OCI-LY1 (cell line): ENCODE data around the gene ZKSCAN8.

ENCODE experiments used
- H2AFZ ChIP-seq: fragments of 200-600 bp; sonication (generic), shearing (Covaris generic); 2 replicates; pipeline ENCODE4 v1.6.0; 2014; ENCODE audit warnings: antibody characterized with exemption, mild to moderate bottlenecking, low read length
- H3F3A ChIP-seq: fragments of 200-600 bp; sonication (generic), shearing (Covaris generic); 2 replicates; pipeline ENCODE4 v1.6.0; 2014; ENCODE audit warnings: mild to moderate bottlenecking, antibody characterized with exemption, low read length, moderate library complexity; ENCODE audit not compliant: insufficient read depth
- H3K27ac ChIP-seq: fragments of 200-600 bp; sonication (generic); 2 replicates; pipeline ENCODE4 v1.5.1; 2014; ENCODE audit warnings: low read length, mixed run types, mild to moderate bottlenecking, low read depth; ENCODE audit not compliant: poor library complexity, severe bottlenecking
- H3K27me3 ChIP-seq: fragments of 200-600 bp; sonication (generic); 2 replicates; pipeline ENCODE4 v1.6.0; 2014; ENCODE audit warnings: antibody characterized with exemption, mild to moderate bottlenecking, low read length, moderate library complexity; ENCODE audit not compliant: insufficient read depth
- H3K36me3 ChIP-seq: fragments of 200-600 bp; sonication (generic); 2 replicates; pipeline ENCODE4 v1.6.1; 2014; ENCODE audit warnings: mild to moderate bottlenecking, antibody characterized with exemption, low read length, moderate library complexity, mixed read lengths; ENCODE audit not compliant: insufficient read depth
- H3K4me1 ChIP-seq: fragments of 200-600 bp; sonication (generic); 2 replicates; pipeline ENCODE4 v1.5.1; 2014; ENCODE audit warnings: mild to moderate bottlenecking, low read length, moderate library complexity; ENCODE audit not compliant: insufficient read depth, severe bottlenecking
- H3K4me2 ChIP-seq: fragments of 200-600 bp; sonication (generic), shearing (Covaris generic); 2 replicates; pipeline ENCODE4 v1.6.1; 2014; ENCODE audit warnings: low read length
- H3K4me3 ChIP-seq: fragments of 200-600 bp; sonication (generic); 2 replicates; pipeline ENCODE4 v1.5.1; 2014; ENCODE audit warnings: low read length, low read depth, mild to moderate bottlenecking, mixed read lengths; ENCODE audit not compliant: poor library complexity, severe bottlenecking
- H3K79me2 ChIP-seq: fragments of 200-600 bp; shearing (Covaris generic); 2 replicates; pipeline ENCODE4 v1.6.1; 2016; ENCODE audit warnings: mixed run types, low read length, mixed read lengths; ENCODE audit not compliant: insufficient read depth
- H3K9ac ChIP-seq: fragments of 200-600 bp; sonication (generic), shearing (Covaris generic); 2 replicates; pipeline ENCODE4 v1.6.1; 2014; ENCODE audit warnings: mild to moderate bottlenecking, low read length, mixed read lengths
- H3K9me2 ChIP-seq: fragments of 200-600 bp; sonication (generic), shearing (Covaris generic); 2 replicates; pipeline ENCODE4 v1.6.1; 2014; ENCODE audit warnings: low read depth, mild to moderate bottlenecking, low read length, mixed read lengths
- H3K9me3 ChIP-seq: fragments of 200-600 bp; shearing (Covaris generic); 2 replicates; pipeline ENCODE4 v1.6.1; 2014; ENCODE audit warnings: low read length, mixed read lengths
- H4K20me1 ChIP-seq: fragments of 200-600 bp; sonication (generic), shearing (Covaris generic); 2 replicates; pipeline ENCODE4 v1.6.0; 2016; ENCODE audit warnings: mild to moderate bottlenecking, low read length; ENCODE audit not compliant: insufficient read depth
- EZH2 ChIP-seq: fragments of 200-600 bp; sonication (generic), shearing (Covaris generic); IDR thresholded peaks from 2 replicates; pipeline ENCODE4 v1.8.0; 2017; ENCODE audit warnings: borderline replicate concordance, mixed run types, mild to moderate bottlenecking, antibody characterized with exemption, low read length, moderate library complexity, mixed read lengths
- TF ChIP-seq, protein P1 (sequence below): fragments of 200-600 bp; sonication (generic), shearing (Covaris generic); IDR thresholded peaks from 2 replicates; pipeline ENCODE4 v1.5.1; 2017; ENCODE audit warnings: mild to moderate bottlenecking, antibody characterized with exemption, low read length, moderate library complexity, mixed read lengths

Gene ZKSCAN8

DNA sequence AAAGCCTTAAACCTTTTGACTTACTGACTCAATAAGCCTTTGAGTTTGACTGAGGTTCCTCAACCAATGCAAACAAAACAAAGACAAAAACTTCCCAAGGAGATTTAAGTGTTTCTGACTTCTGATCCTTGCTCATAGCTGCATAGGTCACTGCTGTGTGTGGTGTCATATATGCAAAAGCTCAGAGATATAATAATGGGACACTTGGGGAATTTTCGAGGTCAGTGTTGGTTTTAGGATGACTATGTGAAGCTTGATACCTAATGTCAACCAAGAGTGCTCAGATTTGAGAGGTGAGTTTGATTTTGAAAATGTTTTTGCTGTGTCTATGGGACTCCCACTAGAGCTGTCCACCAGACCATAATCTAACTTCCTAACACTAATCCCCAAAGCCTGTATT lies 26.2 kb downstream of the ZKSCAN8 start:
- no peaks in the 10 kb centered on the region for H3K9me2 ChIP-seq
- no peaks in the 10 kb centered on the region for H3K79me2 ChIP-seq
- no peaks in the 10 kb centered on the region for H3F3A ChIP-seq
- no peak overlapping the region for H3K4me2 ChIP-seq
- H3K9me3 ChIP-seq: no peaks in the 10 kb centered on the region
- no peaks in the 10 kb centered on the region for H3K4me1 ChIP-seq
- no peaks in the 10 kb centered on the region for H3K27me3 ChIP-seq
- no peaks in the 10 kb centered on the region; the same call in 1 of the 2 replicates for H3K36me3 ChIP-seq
- H3K4me3 ChIP-seq: no peak overlapping the region
- H4K20me1 ChIP-seq: no peaks in the 10 kb centered on the region
- TF ChIP-seq EZH2: no peak
- TF ChIP-seq, protein P1, sequence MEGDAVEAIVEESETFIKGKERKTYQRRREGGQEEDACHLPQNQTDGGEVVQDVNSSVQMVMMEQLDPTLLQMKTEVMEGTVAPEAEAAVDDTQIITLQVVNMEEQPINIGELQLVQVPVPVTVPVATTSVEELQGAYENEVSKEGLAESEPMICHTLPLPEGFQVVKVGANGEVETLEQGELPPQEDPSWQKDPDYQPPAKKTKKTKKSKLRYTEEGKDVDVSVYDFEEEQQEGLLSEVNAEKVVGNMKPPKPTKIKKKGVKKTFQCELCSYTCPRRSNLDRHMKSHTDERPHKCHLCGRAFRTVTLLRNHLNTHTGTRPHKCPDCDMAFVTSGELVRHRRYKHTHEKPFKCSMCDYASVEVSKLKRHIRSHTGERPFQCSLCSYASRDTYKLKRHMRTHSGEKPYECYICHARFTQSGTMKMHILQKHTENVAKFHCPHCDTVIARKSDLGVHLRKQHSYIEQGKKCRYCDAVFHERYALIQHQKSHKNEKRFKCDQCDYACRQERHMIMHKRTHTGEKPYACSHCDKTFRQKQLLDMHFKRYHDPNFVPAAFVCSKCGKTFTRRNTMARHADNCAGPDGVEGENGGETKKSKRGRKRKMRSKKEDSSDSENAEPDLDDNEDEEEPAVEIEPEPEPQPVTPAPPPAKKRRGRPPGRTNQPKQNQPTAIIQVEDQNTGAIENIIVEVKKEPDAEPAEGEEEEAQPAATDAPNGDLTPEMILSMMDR: no peak
- no peak overlapping the region for H3K9ac ChIP-seq
- no peak overlapping the region for H2AFZ ChIP-seq
- H3K27ac ChIP-seq: no peak overlapping the region

DNA sequence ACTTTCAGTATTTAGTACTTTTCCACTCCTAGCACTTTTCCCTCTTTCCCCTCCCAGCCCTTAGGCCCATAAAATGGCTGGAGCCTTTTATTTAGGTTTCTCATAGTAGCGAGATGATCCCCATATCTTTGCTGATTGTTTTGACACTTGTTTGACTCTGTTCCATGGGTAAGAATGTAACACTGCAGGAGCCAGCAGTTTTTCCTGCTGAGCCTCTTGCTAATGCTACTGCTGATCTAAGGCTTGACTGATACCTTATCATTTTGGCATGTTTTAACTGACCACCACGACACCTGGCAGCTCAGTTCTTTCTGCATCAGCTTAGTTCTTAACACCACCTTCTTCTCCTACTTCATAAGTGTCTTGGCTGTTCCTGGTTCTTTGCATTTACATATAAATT lies 29.6 kb downstream of the ZKSCAN8 start:
- H3K36me3 ChIP-seq: no peaks in the 10 kb centered on the region; the same call in 1 of the 2 replicates
- H2AFZ ChIP-seq: no peak overlapping the region
- no peaks in the 10 kb centered on the region for H3K9me2 ChIP-seq
- H3K27me3 ChIP-seq: no peaks in the 10 kb centered on the region
- H3K4me3 ChIP-seq: no peak overlapping the region
- no peak overlapping the region for H3K27ac ChIP-seq
- no peaks in the 10 kb centered on the region for H3K79me2 ChIP-seq
- no peaks in the 10 kb centered on the region for H3K4me1 ChIP-seq
- TF ChIP-seq, protein P1: no peak
- TF ChIP-seq EZH2: no peak
- H3K4me2 ChIP-seq: no peak overlapping the region
- H3K9ac ChIP-seq: no peak overlapping the region
- H4K20me1 ChIP-seq: no peaks in the 10 kb centered on the region
- H3K9me3 ChIP-seq: no peaks in the 10 kb centered on the region
- no peaks in the 10 kb centered on the region for H3F3A ChIP-seq

DNA sequence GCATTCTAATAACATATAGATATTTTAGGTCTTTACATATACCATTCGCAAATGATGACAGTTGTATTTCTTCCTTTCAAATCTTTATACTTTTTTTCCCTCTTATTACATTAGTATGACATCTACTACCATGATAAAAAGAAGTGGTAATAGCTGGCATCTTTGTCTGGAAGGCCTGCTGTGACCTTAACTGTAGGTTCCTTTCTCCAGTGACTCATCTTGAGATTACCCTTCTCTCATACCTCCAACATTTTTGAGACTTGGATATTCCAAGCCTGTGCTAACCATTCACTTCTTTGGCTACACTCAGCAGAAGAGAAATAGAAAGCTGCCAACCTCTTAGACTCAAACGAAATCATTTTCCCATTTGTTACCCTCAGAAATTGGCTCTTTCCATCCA lies 30.3 kb downstream of the ZKSCAN8 start:
- Histone ChIP-seq H3K9me2 (no peaks in the 10 kb centered on the region), H3K36me3 (no peaks in the 10 kb centered on the region; the same call in 1 of the 2 replicates), H3K27ac (no peak overlapping the region), H3K79me2 (no peaks in the 10 kb centered on the region), H4K20me1 (no peaks in the 10 kb centered on the region), H3K9ac (no peak overlapping the region), H3K27me3 (no peaks in the 10 kb centered on the region), H3K4me3 (no peak overlapping the region), H3K4me2 (no peak overlapping the region), H2AFZ (no peak overlapping the region), H3K4me1 (no peaks in the 10 kb centered on the region), H3F3A (no peaks in the 10 kb centered on the region), H3K9me3 (no peaks in the 10 kb centered on the region)
- no peak for TF ChIP-seq EZH2
- TF ChIP-seq, protein P1: no peak
